HG02759 (cell line): ENCODE measurements around the gene SUMO1.
"Not testable (repeated sequence)": the region's sequence is repeated elsewhere in the genome, so short reads cannot be mapped to it uniquely, and the experiment has no call there.

Experiments
- ATAC-seq: cut with Tn5 transposase; IDR thresholded peaks from one replicate; pipeline ENCODE4 v1.9.1; 2021; ENCODE audit warnings: mild to moderate bottlenecking, moderate library complexity; ENCODE audit not compliant: unreplicated experiment

Gene SUMO1

GRCh38 chr2:202238234-202239197 is at the start of gene SUMO1:
TSS of gene SUMO1 (minus strand) at chr2:202238597. CDS start at chr2:202238451, 146 bp downstream.
- peak; percentile 99 for ATAC-seq

- no peak for ATAC-seq
Observed at GRCh38 chr2:202286595-202286994, 48.2 kb upstream of the SUMO1 start.

GRCh38 chr2:202278944-202279343 is 40.5 kb upstream of the SUMO1 start:
- ATAC-seq: no peak

- ATAC-seq: no peak
Observed at GRCh38 chr2:202278036-202278760, 39.8 kb upstream of the SUMO1 start.

- ATAC-seq: not testable (repeated sequence)
Observed at GRCh38 chr2:202276078-202276720, 37.8 kb upstream of the SUMO1 start.

GRCh38 chr2:202270487-202270886 is 32.1 kb upstream of the SUMO1 start:
- peak; percentile 27 for ATAC-seq

- ATAC-seq: no peak
Observed at GRCh38 chr2:202269585-202269984, 31.2 kb upstream of the SUMO1 start.

- no peak for ATAC-seq
Observed at GRCh38 chr2:202267495-202267894, 29.1 kb upstream of the SUMO1 start.

GRCh38 chr2:202265467-202266277 is 27.3 kb upstream of the SUMO1 start, which contains the start of gene NOP58:
TSS of gene NOP58 (plus strand) at chr2:202265763. CDS start at chr2:202265942, 179 bp downstream.
- ATAC-seq: peak; percentile 90

- ATAC-seq: no peak
Observed at GRCh38 chr2:202261531-202261930, 23.1 kb upstream of the SUMO1 start.

GRCh38 chr2:202251494-202251893 is 13.1 kb upstream of the SUMO1 start:
- ATAC-seq: no peak

- no peak for ATAC-seq
Observed at GRCh38 chr2:202249521-202250253, 11.3 kb upstream of the SUMO1 start.

- ATAC-seq: not testable (repeated sequence)
Observed at GRCh38 chr2:202247710-202248109, 9.3 kb upstream of the SUMO1 start.

GRCh38 chr2:202237787-202238233 is 587 bp downstream of the SUMO1 start:
- peak; percentile 42 for ATAC-seq

GRCh38 chr2:202221873-202222272 is 16.5 kb downstream of the SUMO1 start:
- no peak for ATAC-seq

GRCh38 chr2:202215179-202215578 is 23.2 kb downstream of the SUMO1 start:
- ATAC-seq: no peak

GRCh38 chr2:202208526-202208925 is 29.9 kb downstream of the SUMO1 start:
- ATAC-seq: no peak

GRCh38 chr2:202204855-202205254 is 33.5 kb downstream of the SUMO1 start:
- no peak for ATAC-seq

- ATAC-seq: no peak
Observed at GRCh38 chr2:202203348-202203747, 35.0 kb downstream of the SUMO1 start.
